ENCODE measurements around the gene ACADS. TPM values are rescaled to one million over a fixed set of nuclear protein-coding genes. Genes with fewer than 3 reads are reported as not detected.

Gene ACADS, protein sequence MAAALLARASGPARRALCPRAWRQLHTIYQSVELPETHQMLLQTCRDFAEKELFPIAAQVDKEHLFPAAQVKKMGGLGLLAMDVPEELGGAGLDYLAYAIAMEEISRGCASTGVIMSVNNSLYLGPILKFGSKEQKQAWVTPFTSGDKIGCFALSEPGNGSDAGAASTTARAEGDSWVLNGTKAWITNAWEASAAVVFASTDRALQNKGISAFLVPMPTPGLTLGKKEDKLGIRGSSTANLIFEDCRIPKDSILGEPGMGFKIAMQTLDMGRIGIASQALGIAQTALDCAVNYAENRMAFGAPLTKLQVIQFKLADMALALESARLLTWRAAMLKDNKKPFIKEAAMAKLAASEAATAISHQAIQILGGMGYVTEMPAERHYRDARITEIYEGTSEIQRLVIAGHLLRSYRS
- 9.4 and 10.0 TPM in 2 replicates for total RNA-seq

GRCh38 chr12:120725659-120726509, at the start of gene ACADS:
ACADS (plus strand) TSS chr12:120725826; CDS start chr12:120725886, 60 bp downstream.

GRCh38 chr12:120686690-120687577, 38.7 kb upstream of the ACADS start, which contains the start of gene MLEC:
MLEC (plus strand) TSS chr12:120687149; CDS start chr12:120687297, 148 bp downstream.

DNA sequence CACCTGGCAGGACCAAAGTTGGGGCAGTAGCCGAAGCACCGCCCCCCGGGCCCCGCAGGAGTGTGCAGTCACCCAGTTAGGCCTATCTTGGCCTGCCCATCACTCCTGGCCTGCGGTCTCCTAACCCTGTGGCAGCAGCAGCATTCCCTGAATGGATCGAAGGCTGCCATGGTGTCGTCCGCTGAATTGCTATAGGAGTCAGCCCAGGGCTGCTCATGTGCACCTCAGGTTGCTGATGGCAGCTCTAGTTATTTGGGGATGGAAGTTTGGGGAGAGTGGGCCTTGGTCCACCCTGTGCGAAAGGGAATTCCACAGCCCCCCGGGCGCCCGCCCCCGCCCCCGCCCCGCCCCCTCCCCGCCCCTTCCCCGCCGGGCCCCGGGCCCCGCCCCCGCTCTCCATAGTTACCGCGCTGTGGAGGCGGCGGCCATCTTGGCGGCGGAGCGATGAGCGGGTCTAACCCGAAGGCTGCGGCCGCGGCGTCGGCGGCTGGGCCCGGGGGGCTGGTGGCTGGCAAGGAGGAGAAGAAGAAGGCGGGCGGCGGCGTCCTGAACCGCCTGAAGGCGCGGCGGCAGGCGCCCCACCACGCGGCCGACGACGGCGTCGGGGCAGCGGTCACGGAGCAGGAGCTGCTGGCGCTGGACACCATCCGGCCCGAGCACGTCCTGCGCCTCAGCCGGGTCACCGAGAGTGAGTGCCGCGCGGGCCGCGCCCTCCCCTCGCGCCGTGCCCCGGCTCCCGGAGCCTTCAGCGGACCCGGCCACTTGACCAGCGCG, 15.4 kb upstream of the ACADS start, which contains the start of gene UNC119B:
Gene UNC119B (plus strand): TSS at position 428 of the 774 bp plus-strand sequence. CDS start 17 bp downstream, at position 445.

Other genes starting within 250 kb of the ACADS start
- 377 and 386 TPM in 2 replicates for gene DYNLL1, start 229.7 kb upstream of the ACADS start, total RNA-seq
- gene COQ5, start 196.7 kb upstream of the ACADS start, total RNA-seq = 27.9 and 33.1 TPM in 2 replicates
- gene RNF10, start 191.5 kb upstream of the ACADS start, total RNA-seq = 132 and 182 TPM in 2 replicates
- 34.0 and 54.2 TPM in 2 replicates for gene POP5, start 144.4 kb upstream of the ACADS start, total RNA-seq
- gene CABP1, start 85.2 kb upstream of the ACADS start, total RNA-seq = 0.06 and 0.26 TPM in 2 replicates
- gene MLEC, start 38.7 kb upstream of the ACADS start, total RNA-seq = 87.0 and 105 TPM in 2 replicates
- gene UNC119B, start 15.4 kb upstream of the ACADS start, total RNA-seq = 17.5 and 18.8 TPM in 2 replicates
- gene SPPL3, start 178.5 kb downstream of the ACADS start, total RNA-seq = 4.1 and 6.1 TPM in 2 replicates